Small intestine (tissue), 7 donors: ENCODE measurements around the gene CALCB. TPM values are rescaled to one million over a fixed set of nuclear protein-coding genes. Genes with fewer than 3 reads are reported as not detected.
"Not testable (repeated sequence)": the region's sequence is repeated elsewhere in the genome, so short reads cannot be mapped to it uniquely, and the experiment has no call there.

Experiments
- DNase-seq, 2 donors: peaks; one replicate each; pipeline versions ENCODE4 v3.0.0 to v3.0.0-alpha.2; 2013
- FAIRE-seq: peaks from 2 replicates; lab custom pipeline; 2012; peaks lifted over from hg19 to GRCh38; lab: Jason Lieb, UNC
- H3K27ac ChIP-seq, 3 donors: one replicate each; pipeline ENCODE4 v1.5.1; 2013; ENCODE audit warnings: low read length in 2 of 3, mild to moderate bottlenecking in 2 of 3, control low read depth in 1 of 3, inconsistent platforms in 1 of 3, low read depth in 1 of 3, moderate library complexity in 1 of 3
- H3K27me3 ChIP-seq, 3 donors: one replicate each; pipeline ENCODE4 v1.6.1; 2013; ENCODE audit warnings: low read length in 3 of 3, inconsistent platforms in 1 of 3; ENCODE audit not compliant: control insufficient read depth in 3 of 3, insufficient read depth in 3 of 3
- H3K36me3 ChIP-seq, 3 donors: one replicate each; pipeline ENCODE4 v1.6.1; 2013; ENCODE audit warnings: low read length in 3 of 3, inconsistent platforms in 1 of 3, low read depth in 1 of 3, mild to moderate bottlenecking in 1 of 3, moderate library complexity in 1 of 3; ENCODE audit not compliant: control insufficient read depth in 3 of 3, insufficient read depth in 2 of 3
- H3K4me1 ChIP-seq, 3 donors: one replicate each; pipeline ENCODE4 v1.6.1; 2013; ENCODE audit warnings: low read length in 2 of 3, inconsistent platforms in 1 of 3, low read depth in 1 of 3, mild to moderate bottlenecking in 1 of 3, moderate library complexity in 1 of 3; ENCODE audit not compliant: control insufficient read depth in 3 of 3, insufficient read depth in 2 of 3
- H3K4me3 ChIP-seq, 3 donors: one replicate each; pipeline ENCODE4 v1.5.1; 2013; ENCODE audit warnings: low read length in 3 of 3, control low read depth in 1 of 3, inconsistent platforms in 1 of 3, low read depth in 1 of 3, mild to moderate bottlenecking in 1 of 3, moderate library complexity in 1 of 3
- H3K9me3 ChIP-seq, 2 donors: one replicate each; pipeline ENCODE4 v1.6.1; 2013; ENCODE audit warnings: low read depth in 1 of 2, low read length in 1 of 2; ENCODE audit not compliant: control insufficient read depth in 2 of 2, insufficient read depth in 1 of 2
- WGBS, 3 donors: extraction: QIAGEN DNeasy Blood & Tissue Kit; methylation state at CpG; one replicate each; pipeline ENCODE4 v1.1.7; 2013; 5-methylcytosine and 5-hydroxymethylcytosine counted together
- polyA plus RNA-seq, 4 donors: library from polyadenylated mRNA; stranded (reverse) in 3 of 4; unstranded in 1 of 4; fragments of 200-250 nt in 3 of 4; fragments of 120-200 nt in 1 of 4; gene quantifications; one replicate each; pipeline versions ENCODE4 v1.2.1 to v1.2.3, GENCODE V29; 2013
- donor health status: healthy with polysubstance abuse.
- donor health status: control.
- donor health status: control.
- donor health status: Bipolar disorder and iron deficiency.
- donor health status: healthy.

The CALCB gene
- polyA plus RNA-seq, 4 donors = 0.09 to 4.4 TPM; not detected in 2

GRCh38 chr11:15062599-15062998 is 10.8 kb upstream of the CALCB start:
- H3K36me3 ChIP-seq = no peaks in the 10 kb centered on the region
- 85 to 90% (median 86%) methylated on average over 9 of the region's 9 CpGs for WGBS, 3 donors
- no peak for FAIRE-seq
- no peak overlapping the region for H3K4me3 ChIP-seq
- no peak overlapping the region for H3K27ac ChIP-seq
- peaks cover 0 to 4% of the 10 kb centered on the region in 2 donors for H3K9me3 ChIP-seq
- no peaks in the 10 kb centered on the region for H3K4me1 ChIP-seq
- peaks cover 0 to 4% (median 0%) of the 10 kb centered on the region in 3 donors for H3K27me3 ChIP-seq
- no peak for DNase-seq

GRCh38 chr11:15069751-15070150 is 3.6 kb upstream of the CALCB start:
- not testable (repeated sequence) for DNase-seq, FAIRE-seq, H3K36me3 ChIP-seq, H3K4me3 ChIP-seq, H3K27ac ChIP-seq
- peaks cover 0 to 41% (median 18%) of the 10 kb centered on the region in 3 donors for H3K27me3 ChIP-seq
- WGBS, 3 donors = 80 to 92% (median 84%) methylated on average over 7 of the region's 7 CpGs
- peaks cover 0 to 13% (median 0%) of the 10 kb centered on the region in 3 donors for H3K4me1 ChIP-seq
- H3K9me3 ChIP-seq = peaks cover 0 to 24% of the 10 kb centered on the region in 2 donors

- no peak overlapping the region for H3K4me3 ChIP-seq
- DNase-seq (no peak), FAIRE-seq (no peak)
- no peaks in the 10 kb centered on the region for H3K36me3 ChIP-seq
- no peak overlapping the region for H3K27ac ChIP-seq
- 92 to 95% (median 92%) methylated on average over 29 to 32 of the region's 32 CpGs for WGBS, 3 donors
- H3K4me1 ChIP-seq = peaks cover 0 to 13% (median 0%) of the 10 kb centered on the region in 3 donors
- peaks cover 0 to 24% of the 10 kb centered on the region in 2 donors for H3K9me3 ChIP-seq
- H3K27me3 ChIP-seq = peaks cover 0 to 51% (median 20%) of the 10 kb centered on the region in 3 donors
Observed at GRCh38 chr11:15071556-15072255, 1.7 kb upstream of the CALCB start.

- H3K27me3 ChIP-seq = peaks cover 0 to 51% (median 20%) of the 10 kb centered on the region in 3 donors
- H3K36me3 ChIP-seq = no peaks in the 10 kb centered on the region
- FAIRE-seq = no peak
- no peak overlapping the region for H3K4me3 ChIP-seq
- H3K27ac ChIP-seq = no peak overlapping the region
- peaks cover 0 to 13% (median 0%) of the 10 kb centered on the region in 3 donors for H3K4me1 ChIP-seq
- peaks cover 0 to 24% of the 10 kb centered on the region in 2 donors for H3K9me3 ChIP-seq
- WGBS, 3 donors = 69 to 75% (median 74%) methylated on average over 22 to 23 of the region's 23 CpGs
- no peak for DNase-seq
Observed at GRCh38 chr11:15072551-15073143, 746 bp upstream of the CALCB start.

GRCh38 chr11:15074206-15075161 is 1.1 kb downstream of the CALCB start:
- FAIRE-seq = no peak
- H3K4me1 ChIP-seq = peaks cover 0 to 13% (median 0%) of the 10 kb centered on the region in 3 donors
- no peaks in the 10 kb centered on the region for H3K36me3 ChIP-seq
- no peak overlapping the region for H3K27ac ChIP-seq
- H3K27me3 ChIP-seq = peaks cover 0 to 51% (median 20%) of the 10 kb centered on the region in 3 donors
- peaks cover 0 to 14% of the 10 kb centered on the region in 2 donors for H3K9me3 ChIP-seq
- peak; percentile 71 to 89 for DNase-seq
- WGBS, 3 donors = 4 to 5% (median 4%) methylated on average over 31 to 33 of the region's 33 CpGs
- peak overlapping the region in 1 of 3 donors; percentile 22 for H3K4me3 ChIP-seq

GRCh38 chr11:15075162-15075526 is 1.8 kb downstream of the CALCB start:
- Histone ChIP-seq H3K4me3 (no peak overlapping the region), H3K9me3 (peaks cover 0 to 11% of the 10 kb centered on the region in 2 donors), H3K27ac (no peak overlapping the region), H3K36me3 (no peaks in the 10 kb centered on the region), H3K4me1 (peaks cover 0 to 13% (median 0%) of the 10 kb centered on the region in 3 donors), H3K27me3 (peaks cover 0 to 51% (median 20%) of the 10 kb centered on the region in 3 donors)
- no peak for DNase-seq
- 28 to 39% (median 34%) methylated on average over 4 of the region's 4 CpGs for WGBS, 3 donors
- no peak for FAIRE-seq

- H3K4me3 ChIP-seq = no peak overlapping the region
Observed at GRCh38 chr11:15091175-15091574, 17.8 kb downstream of the CALCB start.

GRCh38 chr11:15091625-15092024 is 18.2 kb downstream of the CALCB start:
- Histone ChIP-seq H3K27ac (no peak overlapping the region), H3K4me1 (no peaks in the 10 kb centered on the region), H3K27me3 (no peaks in the 10 kb centered on the region), H3K4me3 (no peak overlapping the region), H3K9me3 (no peaks in the 10 kb centered on the region), H3K36me3 (no peaks in the 10 kb centered on the region)
- DNase-seq (no peak), FAIRE-seq (no peak)
- 89 to 94% (median 94%) methylated on average over 1 of the region's 1 CpG for WGBS, 3 donors

More at GRCh38 chr11:15091175-15091574, 17.8 kb downstream of the CALCB start:
- Histone ChIP-seq H3K27ac (no peak overlapping the region), H3K9me3 (no peaks in the 10 kb centered on the region), H3K27me3 (no peaks in the 10 kb centered on the region), H3K4me1 (no peaks in the 10 kb centered on the region), H3K36me3 (no peaks in the 10 kb centered on the region)
- DNase-seq (no peak), FAIRE-seq (no peak)
